CD4-positive, alpha-beta memory T cell (primary cell): ENCODE measurements around the gene DDAH2. TPM values are rescaled to one million over a fixed set of nuclear protein-coding genes. Genes with fewer than 3 reads are reported as not detected.

ENCODE experiments used
- CTCF ChIA-PET: fragments of 350-600 bp; sonication (Branson Sonifier 250); formaldehyde crosslinking; loops from one replicate; lab custom pipeline; 2021; ENCODE audit warnings: inconsistent platforms; ENCODE audit not compliant: partially characterized antibody; lab: Charles Lee
- POLR2A ChIA-PET: fragments of 350-600 bp; sonication (Branson Sonifier 250); formaldehyde crosslinking; loops from one replicate; lab custom pipeline; 2021; ENCODE audit not compliant: partially characterized antibody; lab: Charles Lee
- DNase-seq, 5 donors: peaks; one replicate each; pipeline versions ENCODE4 v3.0.0 to v3.0.0-alpha.2; 2020 to 2022; ENCODE audit warnings: mixed read lengths in 1 of 5
- H3K27ac ChIP-seq: one replicate; pipeline ENCODE4 v1.7.0; 2013; ENCODE audit warnings: low read depth, low read length
- H3K27me3 ChIP-seq: 2 replicates; pipeline ENCODE4 v1.7.0; 2013; ENCODE audit warnings: mild to moderate bottlenecking, low read length, moderate library complexity; ENCODE audit not compliant: insufficient read depth
- H3K36me3 ChIP-seq: 2 replicates; pipeline ENCODE4 v1.7.0; 2013; ENCODE audit warnings: mild to moderate bottlenecking, low read length, moderate library complexity; ENCODE audit not compliant: insufficient read depth
- H3K4me1 ChIP-seq: 2 replicates; pipeline ENCODE4 v1.7.0; 2013; ENCODE audit warnings: mild to moderate bottlenecking, low read length, moderate library complexity; ENCODE audit not compliant: insufficient read depth
- H3K4me3 ChIP-seq, 2 donors: one replicate each; pipeline ENCODE4 v1.7.0; 2013; ENCODE audit warnings: low read length in 2 of 2, mild to moderate bottlenecking in 1 of 2
- H3K9me3 ChIP-seq, 2 donors: one replicate each; pipeline ENCODE4 v1.7.0; 2013; ENCODE audit warnings: low read length in 2 of 2, control low read depth in 1 of 2; ENCODE audit not compliant: control insufficient read depth in 1 of 2
- H3K27ac Mint-ChIP-seq, 7 donors: one replicate each; pipeline ENCODE4 v1.8.0; 2020 to 2021; ENCODE audit warnings: mixed read lengths in 7 of 7, mild to moderate bottlenecking in 6 of 7, inconsistent platforms in 3 of 7, moderate library complexity in 3 of 7
- H3K27me3 Mint-ChIP-seq, 2 donors: one replicate each; pipeline ENCODE4 v1.8.0; 2020 to 2021; ENCODE audit warnings: mixed read lengths in 2 of 2
- H3K36me3 Mint-ChIP-seq, 2 donors: one replicate each; pipeline ENCODE4 v1.8.0; 2020 to 2021; ENCODE audit warnings: mixed read lengths in 2 of 2, inconsistent platforms in 1 of 2, mild to moderate bottlenecking in 1 of 2
- H3K4me1 Mint-ChIP-seq, 4 donors: one replicate each; pipeline ENCODE4 v1.8.0; 2020 to 2021; ENCODE audit warnings: mixed read lengths in 4 of 4, mild to moderate bottlenecking in 1 of 4
- H3K4me3 Mint-ChIP-seq, 8 donors: one replicate each; pipeline ENCODE4 v1.8.0; 2020 to 2021; ENCODE audit warnings: mixed read lengths in 8 of 8, mild to moderate bottlenecking in 7 of 8, moderate library complexity in 6 of 8, inconsistent platforms in 3 of 8
- H3K9me3 Mint-ChIP-seq, 8 donors: one replicate each; pipeline ENCODE4 v1.8.0; 2020 to 2021; ENCODE audit warnings: mixed read lengths in 8 of 8, mild to moderate bottlenecking in 5 of 8, inconsistent platforms in 3 of 8, moderate library complexity in 1 of 8
- intact Hi-C: fragments of 100-400 bp; cut with micrococcal nuclease; formaldehyde crosslinking; loops from one replicate; pipeline ENCODE4 v1.15.1; 2023
- polyA plus RNA-seq, 2 donors: library from polyadenylated mRNA; unstranded; fragments of 300-500 nt; fragmentation: Illumina TruSeq; gene quantifications; one replicate each; pipeline ENCODE4 v1.2.3, GENCODE V29; 2021
- total RNA-seq, 2 experiments: library from RNA; stranded (reverse); gene quantifications; one replicate each; pipeline ENCODE4 v1.2.3, GENCODE V29; 2021

Gene DDAH2
- total and polyA plus RNA-seq, 4 experiments from 2014 or later = 5.4 to 19.8 (median 11.9) TPM

GRCh38 chr6:31722173-31722572 is 6.9 kb downstream of the DDAH2 start:
- H3K4me3 Mint-ChIP-seq = no peak overlapping the region
- Histone ChIP-seq H3K4me1 (peaks cover 16% of the 10 kb centered on the region), H3K9me3 (no peaks in the 10 kb centered on the region), H3K27me3 (no peaks in the 10 kb centered on the region), H3K36me3 (no peaks in the 10 kb centered on the region), H3K4me3 (no peak overlapping the region), H3K27ac (no peak overlapping the region)
- CTCF ChIA-PET = interaction anchor here (1.1 to 1.6 kb wide), 2 partner anchors 48 to 108 kb away, joined by 3 to 4 read pairs; no protein-coding TSS in a partner anchor
- peaks cover 6 to 22% (median 13%) of the 10 kb centered on the region in 4 donors for H3K4me1 Mint-ChIP-seq
- H3K27me3 Mint-ChIP-seq = peaks cover 0 to 2% of the 10 kb centered on the region in 2 donors
- H3K9me3 Mint-ChIP-seq = no peaks in the 10 kb centered on the region
- no peak for DNase-seq
- intact Hi-C loops = no loop called here
- POLR2A ChIA-PET = interaction anchor here (1.0 kb wide), 1 partner anchor 92 kb away, joined by 4 read pairs; no protein-coding TSS in a partner anchor
- H3K36me3 Mint-ChIP-seq = peaks cover 0 to 4% of the 10 kb centered on the region in 2 donors
- no peak overlapping the region for H3K27ac Mint-ChIP-seq

GRCh38 chr6:31721351-31722020 is 7.6 kb downstream of the DDAH2 start, which contains the start of gene LY6G6C:
Gene LY6G6C, minus strand, starts transcription at chr6:31721746. Its CDS starts 67 bp downstream, at chr6:31721679.
- Histone ChIP-seq H3K4me3 (no peak within 1 kb of the TSS), H3K36me3 (no peaks in the 10 kb centered on the region), H3K9me3 (no peaks in the 10 kb centered on the region), H3K27ac (no peak within 1 kb of the TSS), H3K27me3 (no peaks in the 10 kb centered on the region), H3K4me1 (peaks cover 10% of the 10 kb centered on the region)
- peak within 1 kb of the TSS in 1 of 7 donors; percentile 74 for H3K27ac Mint-ChIP-seq
- POLR2A ChIA-PET = no interaction called here
- CTCF ChIA-PET = no interaction called here
- H3K4me1 Mint-ChIP-seq = peaks cover 4 to 15% (median 9%) of the 10 kb centered on the region in 4 donors
- H3K27me3 Mint-ChIP-seq = peaks cover 0 to 2% of the 10 kb centered on the region in 2 donors
- H3K9me3 Mint-ChIP-seq = no peaks in the 10 kb centered on the region
- intact Hi-C loops = no loop called here
- H3K4me3 Mint-ChIP-seq = no peak within 1 kb of the TSS
- DNase-seq = no peak
- H3K36me3 Mint-ChIP-seq = peaks cover 0 to 4% of the 10 kb centered on the region in 2 donors

- Mint-ChIP-seq H3K36me3 (no peaks in the 10 kb centered on the region), H3K9me3 (no peaks in the 10 kb centered on the region), H3K27me3 (peaks cover 0 to 2% of the 10 kb centered on the region in 2 donors), H3K27ac (peak overlapping the region in 2 of 7 donors; percentile 24 to 71), H3K4me3 (no peak overlapping the region), H3K4me1 (peaks cover 0 to 5% (median under 1%) of the 10 kb centered on the region in 4 donors)
- Histone ChIP-seq H3K27me3 (no peaks in the 10 kb centered on the region), H3K27ac (no peak overlapping the region), H3K4me3 (no peak overlapping the region), H3K36me3 (no peaks in the 10 kb centered on the region), H3K4me1 (no peaks in the 10 kb centered on the region), H3K9me3 (no peaks in the 10 kb centered on the region)
- ChIA-PET POLR2A (interaction anchor here (0.6 to 1.2 kb wide), 2 partner anchors 18 to 101 kb away, joined by 3 to 6 read pairs; no protein-coding TSS in a partner anchor), CTCF (interaction anchor here (1.7 kb wide), 1 partner anchor 49 kb away, joined by 5 read pairs; no protein-coding TSS in a partner anchor)
- no peak for DNase-seq
- intact Hi-C loops = no loop called here
Measured at GRCh38 chr6:31720196-31720770, 8.8 kb downstream of the DDAH2 start.

GRCh38 chr6:31719001-31719400 is 10.1 kb downstream of the DDAH2 start:
- ChIA-PET POLR2A (no interaction called here), CTCF (interaction anchor here (1.7 kb wide), 1 partner anchor 51 kb away, joined by 5 read pairs; no protein-coding TSS in a partner anchor)
- DNase-seq = no peak
- no peak overlapping the region for H3K27ac ChIP-seq
- Mint-ChIP-seq H3K4me3 (no peak overlapping the region), H3K27me3 (peaks cover 0 to 2% of the 10 kb centered on the region in 2 donors), H3K36me3 (no peaks in the 10 kb centered on the region), H3K27ac (no peak overlapping the region), H3K4me1 (peaks cover 0 to 5% (median 2%) of the 10 kb centered on the region in 4 donors), H3K9me3 (no peaks in the 10 kb centered on the region)
- no peaks in the 10 kb centered on the region for H3K36me3 ChIP-seq
- no peaks in the 10 kb centered on the region for H3K4me1 ChIP-seq
- intact Hi-C loops = no loop called here
- H3K27me3 ChIP-seq = no peaks in the 10 kb centered on the region
- H3K4me3 ChIP-seq = no peak overlapping the region
- no peaks in the 10 kb centered on the region for H3K9me3 ChIP-seq

- no peaks in the 10 kb centered on the region for H3K9me3 Mint-ChIP-seq
- ChIA-PET POLR2A (no interaction called here), CTCF (no interaction called here)
- no peak overlapping the region for H3K4me3 Mint-ChIP-seq
- Histone ChIP-seq H3K9me3 (no peaks in the 10 kb centered on the region), H3K4me3 (no peak overlapping the region), H3K36me3 (no peaks in the 10 kb centered on the region), H3K27ac (no peak overlapping the region), H3K4me1 (no peaks in the 10 kb centered on the region), H3K27me3 (no peaks in the 10 kb centered on the region)
- H3K27ac Mint-ChIP-seq = peak overlapping the region in 1 of 7 donors; percentile 42
- H3K4me1 Mint-ChIP-seq = peaks cover 0 to 2% (median 1%) of the 10 kb centered on the region in 4 donors
- no peak for DNase-seq
- no peaks in the 10 kb centered on the region for H3K36me3 Mint-ChIP-seq
- H3K27me3 Mint-ChIP-seq = peaks cover 0 to 2% of the 10 kb centered on the region in 2 donors
- intact Hi-C loops = no loop called here
Measured at GRCh38 chr6:31718265-31718664, 10.8 kb downstream of the DDAH2 start.

- intact Hi-C loops = no loop called here
- Histone ChIP-seq H3K4me1 (no peaks in the 10 kb centered on the region), H3K9me3 (no peaks in the 10 kb centered on the region), H3K27me3 (no peaks in the 10 kb centered on the region), H3K4me3 (no peak overlapping the region), H3K27ac (no peak overlapping the region), H3K36me3 (no peaks in the 10 kb centered on the region)
- Mint-ChIP-seq H3K4me1 (peaks cover 0 to 2% (median 0%) of the 10 kb centered on the region in 4 donors), H3K27ac (no peak overlapping the region), H3K9me3 (no peaks in the 10 kb centered on the region), H3K4me3 (no peak overlapping the region), H3K36me3 (no peaks in the 10 kb centered on the region), H3K27me3 (peaks cover 0 to 2% of the 10 kb centered on the region in 2 donors)
- DNase-seq = no peak
- ChIA-PET CTCF (no interaction called here), POLR2A (no interaction called here)
Measured at GRCh38 chr6:31717499-31718222, 11.4 kb downstream of the DDAH2 start.
